MCF 10A (cell line): ENCODE results near the gene MKKS. TPM values are rescaled to one million over a fixed set of nuclear protein-coding genes. Genes with fewer than 3 reads are reported as not detected.
A peak's percentile ranks its signal among the peaks of the same experiment; 100 is the strongest.

Experiments used
- BruUV-seq: library from RNA; stranded (reverse); fragments of 400-500 nt; replicated peaks from 2 replicates; lab custom pipeline; 2021; lab: Mats Ljungman, UMichigan
- CTCF ChIA-PET: fragments of 300-600 bp; sonication (Branson Sonifier 250); formaldehyde crosslinking; extraction: SDS; loops from one replicate; lab custom pipeline; 2021; ENCODE audit warnings: antibody characterized with exemption, inconsistent platforms; lab: Yijun Ruan, JAX
- POLR2A ChIA-PET: fragments of 300-600, 350-650 bp; sonication (Branson Sonifier 250); formaldehyde crosslinking; extraction: SDS; loops from one replicate; lab custom pipeline; 2020; ENCODE audit warnings: antibody characterized with exemption, inconsistent platforms; lab: Yijun Ruan, JAX
- DNase-seq: peaks from one replicate; pipeline ENCODE4 v3.0.0-alpha.2; 2018; ENCODE audit not compliant: unreplicated experiment
- H3K27ac Mint-ChIP-seq: one replicate; pipeline ENCODE4 v1.8.0; 2022; ENCODE audit warnings: mild to moderate bottlenecking, low read depth, mixed read lengths; ENCODE audit not compliant: unreplicated experiment
- H3K27me3 Mint-ChIP-seq: one replicate; pipeline ENCODE4 v1.8.0; 2022; ENCODE audit warnings: mixed read lengths; ENCODE audit not compliant: insufficient read depth, unreplicated experiment
- H3K36me3 Mint-ChIP-seq: one replicate; pipeline ENCODE4 v1.8.0; 2022; ENCODE audit warnings: mild to moderate bottlenecking, moderate library complexity, mixed read lengths; ENCODE audit not compliant: insufficient read depth, unreplicated experiment
- H3K4me1 Mint-ChIP-seq: one replicate; pipeline ENCODE4 v1.8.0; 2022; ENCODE audit warnings: mixed read lengths; ENCODE audit not compliant: insufficient read depth, unreplicated experiment
- H3K4me3 Mint-ChIP-seq: one replicate; pipeline ENCODE4 v1.8.0; 2022; ENCODE audit warnings: mild to moderate bottlenecking, moderate library complexity, mixed read lengths; ENCODE audit not compliant: unreplicated experiment
- H3K9me3 Mint-ChIP-seq: one replicate; pipeline ENCODE4 v1.8.0; 2022; ENCODE audit warnings: mixed read lengths; ENCODE audit not compliant: unreplicated experiment
- intact Hi-C: fragments of 100-400 bp; cut with micrococcal nuclease; formaldehyde crosslinking; loops from 2 replicates; pipeline ENCODE4 v1.14.1; 2022
- total RNA-seq: library from RNA; stranded (reverse); gene quantifications from 2 replicates; pipeline ENCODE4 v1.2.3, GENCODE V29; 2022
- TF ChIP-seq, protein P1 (sequence below): fragments of 200-600 bp; IDR thresholded peaks from one replicate; pipeline ENCODE4 v1.8.0; 2022; ENCODE audit warnings: antibody characterized with exemption, mild to moderate bottlenecking; ENCODE audit not compliant: unreplicated experiment

The MKKS gene
- total RNA-seq, 1 experiment from 2014 or later, result 44.5 TPM

DNA sequence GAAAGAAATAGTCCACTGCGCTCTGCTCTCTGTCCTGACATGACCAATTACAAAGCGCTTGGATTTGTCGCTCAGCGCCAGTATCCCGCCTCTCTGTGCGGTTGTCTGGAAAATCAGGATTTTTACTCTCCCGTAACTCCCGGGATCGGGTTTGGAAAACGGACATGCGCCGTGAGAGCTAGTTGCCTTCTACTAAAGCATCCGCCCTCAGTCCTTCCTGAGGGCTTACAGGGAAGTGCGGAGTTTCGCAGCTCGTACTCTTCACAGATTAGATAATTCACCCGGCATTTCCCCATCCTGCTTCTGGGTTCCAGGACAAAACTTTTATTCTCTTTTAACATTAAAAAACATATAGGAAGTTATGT is 427 bp upstream of the MKKS start:
- H3K36me3 Mint-ChIP-seq, result peaks cover 19% of the 10 kb centered on the region
- H3K27ac Mint-ChIP-seq, result peak overlapping the region; percentile 94
- no peaks in the 10 kb centered on the region for H3K27me3 Mint-ChIP-seq
- intact Hi-C loops, result loop anchor here (2.0 kb wide), 2 partner anchors 70 to 456 kb away; no protein-coding TSS in a partner anchor
- TF ChIP-seq, protein P1, sequence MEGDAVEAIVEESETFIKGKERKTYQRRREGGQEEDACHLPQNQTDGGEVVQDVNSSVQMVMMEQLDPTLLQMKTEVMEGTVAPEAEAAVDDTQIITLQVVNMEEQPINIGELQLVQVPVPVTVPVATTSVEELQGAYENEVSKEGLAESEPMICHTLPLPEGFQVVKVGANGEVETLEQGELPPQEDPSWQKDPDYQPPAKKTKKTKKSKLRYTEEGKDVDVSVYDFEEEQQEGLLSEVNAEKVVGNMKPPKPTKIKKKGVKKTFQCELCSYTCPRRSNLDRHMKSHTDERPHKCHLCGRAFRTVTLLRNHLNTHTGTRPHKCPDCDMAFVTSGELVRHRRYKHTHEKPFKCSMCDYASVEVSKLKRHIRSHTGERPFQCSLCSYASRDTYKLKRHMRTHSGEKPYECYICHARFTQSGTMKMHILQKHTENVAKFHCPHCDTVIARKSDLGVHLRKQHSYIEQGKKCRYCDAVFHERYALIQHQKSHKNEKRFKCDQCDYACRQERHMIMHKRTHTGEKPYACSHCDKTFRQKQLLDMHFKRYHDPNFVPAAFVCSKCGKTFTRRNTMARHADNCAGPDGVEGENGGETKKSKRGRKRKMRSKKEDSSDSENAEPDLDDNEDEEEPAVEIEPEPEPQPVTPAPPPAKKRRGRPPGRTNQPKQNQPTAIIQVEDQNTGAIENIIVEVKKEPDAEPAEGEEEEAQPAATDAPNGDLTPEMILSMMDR, result no peak
- ChIA-PET CTCF (interaction anchor here (0.5 to 5.0 kb wide), 16 partner anchors 8 to 1008 kb away, joined by 3 to 45 read pairs (median 5); no protein-coding TSS in a partner anchor), POLR2A (interaction anchor here (0.6 to 5.7 kb wide), 107 partner anchors 8 to 1416 kb away, joined by 3 to 135 read pairs (median 5); partner anchors contain the start of genes ANKEF1 and JAG1)
- peaks cover 16% of the 10 kb centered on the region for H3K4me1 Mint-ChIP-seq
- H3K9me3 Mint-ChIP-seq, result no peaks in the 10 kb centered on the region
- peak overlapping the region; percentile 86 for H3K4me3 Mint-ChIP-seq
- DNase-seq, result peak; percentile 98
- BruUV-seq, result no TSS peak

DNA sequence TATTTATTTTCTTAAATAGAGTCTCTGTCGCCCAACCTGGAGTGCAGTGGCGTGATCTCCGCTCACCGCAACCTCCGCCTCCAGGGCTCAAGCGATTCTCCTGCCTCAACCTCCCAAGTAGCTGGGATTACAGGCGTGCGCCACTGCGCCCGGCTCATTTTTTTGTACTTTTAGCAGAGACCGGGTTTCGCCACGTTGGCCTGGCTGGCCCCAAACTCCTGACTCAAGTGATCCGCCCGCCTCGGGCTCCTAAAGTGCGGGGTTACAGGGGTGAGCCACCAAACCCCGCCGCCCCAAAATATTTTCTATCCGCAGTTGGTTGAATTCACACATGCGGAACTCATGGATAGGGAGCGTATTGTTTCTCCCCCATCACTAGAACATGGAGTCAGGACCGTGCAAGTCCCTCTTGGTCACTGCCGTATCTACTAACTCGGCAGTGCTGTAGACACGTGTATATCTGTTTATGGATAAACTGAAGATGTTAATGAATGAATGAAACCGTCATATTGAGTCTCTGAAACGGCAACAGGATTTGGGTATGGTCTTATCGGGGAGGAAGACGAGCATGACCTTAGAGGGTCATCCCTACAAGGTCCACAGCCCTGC is 904 bp downstream of the MKKS start:
- peaks cover 16% of the 10 kb centered on the region for H3K36me3 Mint-ChIP-seq

DNA sequence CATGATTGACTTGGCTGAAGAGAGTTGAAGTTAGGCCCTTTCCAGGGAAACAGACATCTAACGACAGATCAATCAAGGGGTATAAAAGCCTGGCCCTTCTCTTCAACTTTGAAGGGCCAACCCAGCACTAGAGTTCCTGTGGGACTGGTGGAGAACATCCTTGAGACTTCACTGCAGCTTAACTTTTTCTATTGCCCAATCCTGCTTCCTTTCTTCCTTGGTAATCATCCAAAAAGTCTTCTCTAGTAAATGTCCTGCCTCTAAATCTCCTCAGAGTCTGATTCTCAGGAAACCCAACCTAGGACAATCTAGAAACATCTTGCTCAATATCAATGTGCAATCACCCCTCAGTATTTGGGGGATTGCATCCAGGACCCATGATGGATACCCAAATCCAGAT is 1.9 kb downstream of the MKKS start:
- Mint-ChIP-seq H3K36me3 (peaks cover 14% of the 10 kb centered on the region), H3K9me3 (no peaks in the 10 kb centered on the region), H3K27ac (peak overlapping the region; percentile 33), H3K4me1 (peaks cover 30% of the 10 kb centered on the region), H3K4me3 (peak overlapping the region; percentile 86), H3K27me3 (no peaks in the 10 kb centered on the region)
- DNase-seq, result peak; percentile 43
- POLR2A ChIA-PET, result interaction anchor here (0.6 to 5.7 kb wide), 5 partner anchors 12 to 234 kb away, joined by 3 to 38 read pairs (median 3); no protein-coding TSS in a partner anchor
- no TSS peak for BruUV-seq
- TF ChIP-seq, protein P1, result no peak
- CTCF ChIA-PET, result interaction anchor here (0.6 to 8.8 kb wide), 6 partner anchors 9 to 815 kb away, joined by 3 to 345 read pairs (median 6); no protein-coding TSS in a partner anchor
- intact Hi-C loops, result no loop called here

More for the DNA sequence above, 904 bp downstream of the MKKS start:
- ChIA-PET POLR2A (interaction anchor here (0.7 to 5.7 kb wide), 34 partner anchors 9 to 1417 kb away, joined by 3 to 135 read pairs (median 18); partner anchors contain the start of gene JAG1), CTCF (interaction anchor here (0.7 to 5.0 kb wide), 8 partner anchors 8 to 1110 kb away, joined by 3 to 45 read pairs (median 6); no protein-coding TSS in a partner anchor)
- TSS peak; percentile 30 for BruUV-seq
- peak overlapping the region; percentile 94 for H3K27ac Mint-ChIP-seq
- H3K9me3 Mint-ChIP-seq, result no peaks in the 10 kb centered on the region
- H3K4me1 Mint-ChIP-seq, result peaks cover 24% of the 10 kb centered on the region
- peak overlapping the region; percentile 86 for H3K4me3 Mint-ChIP-seq
- DNase-seq, result no peak
- intact Hi-C loops, result no loop called here
- TF ChIP-seq, protein P1, result no peak
- no peaks in the 10 kb centered on the region for H3K27me3 Mint-ChIP-seq

DNA sequence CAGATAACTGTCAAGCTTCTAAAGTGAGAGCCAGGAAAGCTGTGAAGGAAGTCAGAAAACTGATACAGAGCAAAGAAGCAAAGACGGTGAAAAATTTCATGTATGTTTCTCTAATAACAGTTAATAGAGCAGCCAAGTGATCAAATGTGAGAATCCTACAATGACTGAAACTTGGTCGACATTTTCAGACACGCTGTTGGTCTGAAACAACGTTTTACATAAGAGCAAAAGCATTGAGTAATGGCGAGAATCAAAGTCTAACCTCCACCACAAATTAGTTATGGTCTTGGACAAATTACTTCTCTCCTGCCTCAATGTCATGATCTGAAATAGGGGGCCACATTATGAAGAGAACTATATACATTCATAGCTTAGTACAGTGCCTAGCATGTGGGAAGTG is 3.3 kb downstream of the MKKS start:
- no peaks in the 10 kb centered on the region for H3K27me3 Mint-ChIP-seq
- TF ChIP-seq, protein P1, result no peak
- H3K4me1 Mint-ChIP-seq, result peaks cover 36% of the 10 kb centered on the region
- H3K27ac Mint-ChIP-seq, result peak overlapping the region; percentile 67
- no peaks in the 10 kb centered on the region for H3K9me3 Mint-ChIP-seq
- H3K36me3 Mint-ChIP-seq, result peaks cover 24% of the 10 kb centered on the region
- intact Hi-C loops, result no loop called here
- no TSS peak for BruUV-seq
- ChIA-PET POLR2A (interaction anchor here (0.6 to 2.1 kb wide), 7 partner anchors 11 to 452 kb away, joined by 3 to 8 read pairs (median 4); no protein-coding TSS in a partner anchor), CTCF (interaction anchor here (0.8 to 8.8 kb wide), 13 partner anchors 10 to 1023 kb away, joined by 3 to 345 read pairs (median 4); no protein-coding TSS in a partner anchor)
- DNase-seq, result no peak
- H3K4me3 Mint-ChIP-seq, result no peak overlapping the region
